Measurements from ENCODE around the gene C1orf116.
A peak's percentile ranks its signal among the peaks of the same experiment; 100 is the strongest.

C1orf116 gene

DNA sequence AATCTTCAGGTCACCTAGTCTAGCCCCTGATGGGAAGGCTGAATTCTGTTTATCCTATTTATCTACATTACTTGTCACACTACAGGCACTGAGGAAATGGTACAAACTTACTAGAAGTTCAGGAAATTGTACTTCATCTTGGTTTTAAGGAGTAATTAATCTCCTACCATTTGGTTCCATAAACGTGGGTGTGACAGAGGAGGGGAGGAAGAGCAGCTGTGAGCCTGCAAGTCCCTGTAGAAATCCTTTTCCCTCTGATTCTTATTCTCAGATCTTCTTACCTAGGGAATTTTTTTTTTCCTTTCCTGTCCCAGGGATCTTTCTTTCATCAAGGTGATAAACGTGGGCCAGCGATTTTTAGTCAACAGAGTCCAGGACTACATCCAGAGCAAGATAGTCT, 34.6 kb upstream of the C1orf116 start:
- no peak for TF ChIP-seq CTCF (IDR thresholded peaks at IDR 0.05)
- Histone ChIP-seq H3K27ac (peak overlapping the region; percentile 87), H3K9me3 (no peaks in the 10 kb centered on the region), H3K36me3 (peaks cover 62% of the 10 kb centered on the region), H3K4me3 (ENCODE audit: low read depth in 1 of 2, low read length in 1 of 2) (no peak overlapping the region), H3K4me1 (ENCODE audit: control insufficient read depth in 1 of 2, insufficient read depth in 1 of 2, low read depth in 1 of 2, low read length in 1 of 2) (peaks cover 46 to 50% of the 10 kb centered on the region in 2 experiments), H3K27me3 (no peaks in the 10 kb centered on the region)

GRCh38 chr1:207064561-207064960, 32.0 kb upstream of the C1orf116 start:
- no peaks in the 10 kb centered on the region for H3K9me3 ChIP-seq
- no peak overlapping the region for H3K27ac ChIP-seq
- no peaks in the 10 kb centered on the region for H3K27me3 ChIP-seq
- no peak overlapping the region for H3K4me3 ChIP-seq (ENCODE audit: low read depth in 1 of 2, low read length in 1 of 2)
- peaks cover 71% of the 10 kb centered on the region for H3K36me3 ChIP-seq
- no peak for TF ChIP-seq CTCF (IDR thresholded peaks at IDR 0.05)
- H3K4me1 ChIP-seq (ENCODE audit: control insufficient read depth in 1 of 2, insufficient read depth in 1 of 2, low read depth in 1 of 2, low read length in 1 of 2): peaks cover 34 to 35% of the 10 kb centered on the region in 2 experiments

DNA sequence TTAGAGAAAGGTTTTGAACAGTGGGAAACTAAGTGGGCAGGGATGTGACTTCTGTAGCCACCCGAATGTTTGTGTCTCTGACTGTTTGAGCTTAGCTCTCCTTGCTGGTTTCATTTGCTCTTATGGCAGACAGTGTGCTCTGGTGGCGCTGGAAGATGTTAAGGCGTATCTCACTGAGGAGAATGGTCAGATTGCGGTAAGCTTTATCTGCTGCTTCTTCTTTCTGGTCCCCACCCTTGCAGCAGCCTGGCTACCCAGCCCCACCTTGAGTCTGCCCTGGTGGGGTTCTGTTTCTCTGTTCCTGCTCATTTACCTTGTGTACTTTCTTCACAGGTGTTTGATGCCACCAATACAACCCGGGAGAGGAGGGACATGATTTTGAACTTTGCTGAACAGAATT, 30.5 kb upstream of the C1orf116 start:
- peaks cover 34 to 35% of the 10 kb centered on the region in 2 experiments for H3K4me1 ChIP-seq (ENCODE audit: control insufficient read depth in 1 of 2, insufficient read depth in 1 of 2, low read depth in 1 of 2, low read length in 1 of 2)
- H3K9me3 ChIP-seq: no peaks in the 10 kb centered on the region
- peaks cover 67% of the 10 kb centered on the region for H3K36me3 ChIP-seq
- no peak overlapping the region for H3K27ac ChIP-seq
- no peak for TF ChIP-seq CTCF (IDR thresholded peaks at IDR 0.05)
- H3K4me3 ChIP-seq (ENCODE audit: low read depth in 1 of 2, low read length in 1 of 2): no peak overlapping the region
- no peaks in the 10 kb centered on the region for H3K27me3 ChIP-seq

DNA sequence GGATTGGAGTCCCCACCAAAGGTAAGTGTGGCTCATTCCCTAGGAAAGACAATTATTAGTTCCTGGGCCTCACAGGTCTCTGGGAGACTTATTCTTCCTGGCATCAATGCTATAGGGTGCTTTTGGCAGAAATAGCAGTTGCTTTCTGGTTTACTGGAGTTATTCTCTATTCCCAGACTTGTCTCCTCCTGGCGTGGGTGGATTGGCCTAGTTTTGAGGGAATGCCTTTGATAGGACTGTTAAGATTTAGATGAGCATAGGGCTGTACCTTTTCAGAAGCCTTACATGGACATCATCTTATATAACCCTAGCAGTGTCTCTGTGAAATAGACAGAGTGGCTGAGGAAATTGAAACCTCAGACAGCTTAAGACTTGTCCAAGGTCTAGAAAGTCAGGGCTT, 29.5 kb upstream of the C1orf116 start:
- H3K4me3 ChIP-seq (ENCODE audit: low read depth in 1 of 2, low read length in 1 of 2): no peak overlapping the region
- peaks cover 57% of the 10 kb centered on the region for H3K36me3 ChIP-seq
- H3K27me3 ChIP-seq: no peaks in the 10 kb centered on the region
- H3K27ac ChIP-seq: no peak overlapping the region
- peaks cover 37 to 40% of the 10 kb centered on the region in 2 experiments for H3K4me1 ChIP-seq (ENCODE audit: control insufficient read depth in 1 of 2, insufficient read depth in 1 of 2, low read depth in 1 of 2, low read length in 1 of 2)
- no peaks in the 10 kb centered on the region for H3K9me3 ChIP-seq
- no peak for TF ChIP-seq CTCF (IDR thresholded peaks at IDR 0.05)

DNA sequence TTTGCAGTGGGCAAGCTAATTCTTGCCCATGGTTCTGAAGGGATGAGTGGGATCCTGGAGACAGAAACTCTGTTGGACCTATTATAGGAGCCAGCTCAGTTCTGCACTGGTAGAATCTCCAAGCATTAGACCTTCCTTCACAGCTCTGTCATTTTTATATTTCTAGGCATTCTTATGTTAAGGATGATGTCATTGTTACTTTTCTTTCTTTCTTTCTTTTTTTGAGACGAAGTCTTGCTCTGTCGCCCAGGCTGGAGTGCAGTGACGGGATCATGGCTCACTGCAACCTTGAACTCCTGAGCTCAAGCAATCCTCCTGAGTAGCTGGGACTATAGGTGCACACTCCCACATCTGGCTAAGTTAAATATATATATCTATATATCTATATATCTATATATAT, 28.0 kb upstream of the C1orf116 start:
- no peak for TF ChIP-seq CTCF (IDR thresholded peaks at IDR 0.05)
- peak overlapping the region in 1 of 2 experiments; percentile 49 for H3K4me3 ChIP-seq (ENCODE audit: low read depth in 1 of 2, low read length in 1 of 2)
- H3K9me3 ChIP-seq: no peaks in the 10 kb centered on the region
- H3K27me3 ChIP-seq: no peaks in the 10 kb centered on the region
- peak overlapping the region; percentile 84 for H3K27ac ChIP-seq
- H3K36me3 ChIP-seq: peaks cover 45% of the 10 kb centered on the region
- H3K4me1 ChIP-seq (ENCODE audit: control insufficient read depth in 1 of 2, insufficient read depth in 1 of 2, low read depth in 1 of 2, low read length in 1 of 2): peaks cover 51 to 54% of the 10 kb centered on the region in 2 experiments

GRCh38 chr1:207059881-207060280, 27.3 kb upstream of the C1orf116 start:
- TF ChIP-seq CTCF (IDR thresholded peaks at IDR 0.05): no peak
- Histone ChIP-seq H3K4me1 (ENCODE audit: control insufficient read depth in 1 of 2, insufficient read depth in 1 of 2, low read depth in 1 of 2, low read length in 1 of 2) (peaks cover 58 to 61% of the 10 kb centered on the region in 2 experiments), H3K27ac (peak overlapping the region; percentile 84), H3K9me3 (no peaks in the 10 kb centered on the region), H3K36me3 (peaks cover 38% of the 10 kb centered on the region), H3K27me3 (no peaks in the 10 kb centered on the region), H3K4me3 (ENCODE audit: low read depth in 1 of 2, low read length in 1 of 2) (peak overlapping the region; percentile 18 to 49)

Measured in neutrophil (primary cell).